Transverse colon (tissue), 4 donors: ENCODE measurements around the gene METTL21C.

Experiments
- EP300 ChIP-seq: sonication (generic); formaldehyde crosslinking; IDR thresholded peaks from one replicate; pipeline ENCODE4 v1.6.1; 2017; ENCODE audit warnings: antibody characterized with exemption, low read depth
- POLR2A ChIP-seq: fragments of 450-650 bp; IDR thresholded peaks from one replicate; pipeline ENCODE4 v1.6.1; 2016; ENCODE audit warnings: antibody characterized with exemption, mild to moderate bottlenecking, moderate library complexity
- POLR2AphosphoS5 ChIP-seq, 3 donors: sonication (generic); formaldehyde crosslinking; IDR thresholded peaks; one replicate each; pipeline ENCODE4 v1.6.1; 2016; ENCODE audit warnings: antibody characterized with exemption in 3 of 3
- TF ChIP-seq, protein P1 (sequence below), 5 experiments: fragments of 200-600 bp in 3 of 5; fragments of 450-650 bp in 2 of 5; sonication (generic) in 3 of 5; IDR thresholded peaks; 1 replicate in 2 of 5; 2 replicates in 3 of 5; pipeline ENCODE4 v1.5.1; 2016 to 2017; ENCODE audit warnings: antibody characterized with exemption in 5 of 5, inconsistent platforms in 3 of 5, mild to moderate bottlenecking in 2 of 5, moderate library complexity in 1 of 5

DNA sequence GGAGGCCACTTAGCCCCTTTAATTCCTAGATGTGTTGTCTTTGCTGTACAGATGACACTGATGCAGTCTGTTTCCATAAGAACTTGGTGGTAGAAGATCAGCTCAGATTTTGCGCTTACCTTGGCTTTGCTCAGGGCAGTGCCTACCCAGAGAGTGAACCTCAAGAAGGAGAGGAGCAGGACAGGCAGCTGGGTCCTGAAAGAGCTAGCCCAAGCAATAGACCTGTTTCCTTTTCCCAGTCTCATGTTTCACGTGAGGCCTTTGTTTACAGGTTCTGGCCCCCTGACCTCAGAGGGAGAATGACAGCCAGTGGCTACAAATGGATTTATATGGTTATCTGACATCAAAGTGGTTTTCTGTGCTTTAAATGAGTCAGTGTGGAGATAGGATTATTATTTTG, 40.1 kb downstream of the METTL21C start:
- TF ChIP-seq, protein P1, sequence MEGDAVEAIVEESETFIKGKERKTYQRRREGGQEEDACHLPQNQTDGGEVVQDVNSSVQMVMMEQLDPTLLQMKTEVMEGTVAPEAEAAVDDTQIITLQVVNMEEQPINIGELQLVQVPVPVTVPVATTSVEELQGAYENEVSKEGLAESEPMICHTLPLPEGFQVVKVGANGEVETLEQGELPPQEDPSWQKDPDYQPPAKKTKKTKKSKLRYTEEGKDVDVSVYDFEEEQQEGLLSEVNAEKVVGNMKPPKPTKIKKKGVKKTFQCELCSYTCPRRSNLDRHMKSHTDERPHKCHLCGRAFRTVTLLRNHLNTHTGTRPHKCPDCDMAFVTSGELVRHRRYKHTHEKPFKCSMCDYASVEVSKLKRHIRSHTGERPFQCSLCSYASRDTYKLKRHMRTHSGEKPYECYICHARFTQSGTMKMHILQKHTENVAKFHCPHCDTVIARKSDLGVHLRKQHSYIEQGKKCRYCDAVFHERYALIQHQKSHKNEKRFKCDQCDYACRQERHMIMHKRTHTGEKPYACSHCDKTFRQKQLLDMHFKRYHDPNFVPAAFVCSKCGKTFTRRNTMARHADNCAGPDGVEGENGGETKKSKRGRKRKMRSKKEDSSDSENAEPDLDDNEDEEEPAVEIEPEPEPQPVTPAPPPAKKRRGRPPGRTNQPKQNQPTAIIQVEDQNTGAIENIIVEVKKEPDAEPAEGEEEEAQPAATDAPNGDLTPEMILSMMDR (IDR thresholded peaks at IDR 0.05), result no peak
- TF ChIP-seq POLR2A (no peak), POLR2AphosphoS5 (IDR thresholded peaks at IDR 0.05) (no peak), EP300 (no peak)
